Cardiac muscle cell (in vitro differentiated cells and primary cell): Measurements from ENCODE around the gene CMTM8. TPM values are rescaled to one million over a fixed set of nuclear protein-coding genes. Genes with fewer than 3 reads are reported as not detected.
"Not testable (repeated sequence)": the region's sequence is repeated elsewhere in the genome, so short reads cannot be mapped to it uniquely, and the experiment has no call there.

ENCODE experiments used
- DNase-seq, 2 donors: peaks; one replicate each; pipeline versions ENCODE4 v3.0.0 to v3.0.0-alpha.2; 2010 to 2017; ENCODE audit warnings: low read depth in 1 of 2, low spot score in 1 of 2
- H3K27ac ChIP-seq: fragments of 200-600 bp; sonication (generic); 2 replicates; pipeline ENCODE4 v1.5.1; 2016
- H3K27me3 ChIP-seq: fragments of 200-600 bp; sonication (generic); 2 replicates; pipeline ENCODE4 v1.6.0; 2016; ENCODE audit warnings: control low read depth
- H3K36me3 ChIP-seq: fragments of 200-600 bp; sonication (generic); 2 replicates; pipeline ENCODE4 v1.5.1; 2016; ENCODE audit warnings: control low read depth
- H3K4me1 ChIP-seq: fragments of 200-600 bp; sonication (generic); 2 replicates; pipeline ENCODE4 v1.8.1; 2017; ENCODE audit warnings: low read depth, mild to moderate bottlenecking, mixed run types
- H3K4me3 ChIP-seq: fragments of 200-600 bp; sonication (generic); 2 replicates; pipeline ENCODE4 v1.5.1; 2016; ENCODE audit warnings: mild to moderate bottlenecking
- H3K9me3 ChIP-seq: fragments of 200-600 bp; sonication (generic); 2 replicates; pipeline ENCODE4 v1.5.1; 2017; ENCODE audit warnings: low read depth, mild to moderate bottlenecking, control low read depth
- CTCF ChIP-seq: IDR thresholded peaks from 2 replicates; pipeline ENCODE4 v1.5.1; 2012; ENCODE audit warnings: low read depth, mild to moderate bottlenecking, low read length
- polyA plus RNA-seq: library from polyadenylated mRNA; unstranded; fragments of >200 nt; fragmentation: Nextera tagmentation; extraction: Ambion mirVana; gene quantifications from 2 replicates; pipeline ENCODE4 v1.2.1, GENCODE V29; 2016
- total RNA-seq: library from RNA; depleted of rRNA; stranded (reverse); fragments of >200 nt; gene quantifications from 2 replicates; pipeline ENCODE4 v1.2.3, GENCODE V29; 2016

Gene CMTM8
- 7.7 and 12.5 TPM in 2 replicates for total RNA-seq
- polyA plus RNA-seq = 6.9 and 14.9 TPM in 2 replicates

DNA sequence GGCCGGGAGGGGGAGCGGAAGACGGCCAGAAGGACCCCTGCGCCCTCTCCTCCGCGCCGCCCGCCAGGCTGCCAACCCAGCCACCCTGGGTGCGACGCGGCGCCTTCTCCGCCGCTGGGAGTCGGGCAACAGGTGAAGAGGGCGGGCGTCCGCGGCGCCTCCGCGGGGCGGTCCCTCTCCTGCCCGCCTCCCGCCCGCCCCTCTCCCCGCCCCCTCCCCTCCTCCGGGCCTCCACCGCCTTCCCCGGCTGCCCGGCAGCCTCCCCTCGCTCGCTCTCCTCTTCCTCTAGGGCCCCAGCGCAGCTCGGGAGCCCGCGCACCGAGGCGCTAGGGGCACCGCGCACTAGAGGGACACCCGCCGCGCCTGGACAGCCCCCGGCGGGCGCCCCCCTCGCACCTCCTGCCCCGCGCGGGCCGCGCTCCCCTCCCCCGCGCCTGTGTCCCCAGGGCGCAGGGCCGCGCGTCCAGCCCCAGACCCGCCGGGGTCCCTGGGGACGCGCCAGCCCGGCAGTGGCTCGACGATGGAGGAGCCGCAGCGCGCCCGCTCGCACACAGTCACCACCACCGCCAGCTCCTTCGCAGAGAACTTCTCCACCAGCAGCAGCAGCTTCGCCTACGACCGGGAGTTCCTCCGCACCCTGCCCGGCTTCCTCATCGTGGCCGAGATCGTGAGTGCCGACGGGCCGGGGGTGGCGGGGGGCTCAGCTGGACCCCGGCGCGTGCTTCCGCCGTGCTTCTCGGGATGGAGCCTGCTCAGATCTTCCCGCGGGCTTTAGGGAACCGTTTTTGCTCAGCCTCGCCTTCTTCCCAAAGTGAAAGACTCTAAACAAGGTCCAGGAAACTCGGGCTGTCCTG is at the start of gene CMTM8:
CMTM8 (plus strand) TSS at position 228 of the 854 bp plus-strand sequence; CDS start at position 521, 293 bp downstream.
- Histone ChIP-seq H3K36me3 (no peaks in the 10 kb centered on the region), H3K4me3 (peak within 1 kb of the TSS; percentile 63), H3K9me3 (no peaks in the 10 kb centered on the region), H3K27ac (no peak within 1 kb of the TSS), H3K4me1 (no peaks in the 10 kb centered on the region), H3K27me3 (peaks cover 11% of the 10 kb centered on the region)
- TF ChIP-seq CTCF = no peak
- DNase-seq = peak; percentile 53 to 80

DNA sequence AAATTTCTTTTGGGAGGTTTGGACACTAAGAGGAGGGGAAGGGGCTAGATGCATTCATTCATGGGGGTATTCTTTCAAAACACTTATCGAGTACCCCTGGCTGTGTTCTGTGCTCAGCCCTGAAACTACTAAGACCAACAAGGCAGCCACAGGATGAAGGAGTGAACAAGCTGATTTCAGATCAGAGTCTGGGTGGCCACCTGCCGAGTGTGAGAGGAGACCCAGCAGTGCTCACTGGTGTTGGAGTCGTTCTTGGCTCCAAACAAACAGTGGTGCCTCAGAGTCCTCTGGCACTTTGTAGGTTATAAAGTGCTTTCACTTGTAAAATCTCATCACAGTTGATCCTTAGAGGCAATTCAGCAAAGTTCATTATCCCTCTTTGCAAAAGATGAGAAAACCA is 48.8 kb upstream of the CMTM8 start:
- H3K36me3 ChIP-seq = no peaks in the 10 kb centered on the region
- H3K4me3 ChIP-seq = no peak overlapping the region
- no peaks in the 10 kb centered on the region for H3K9me3 ChIP-seq
- no peak overlapping the region for H3K27ac ChIP-seq
- TF ChIP-seq CTCF = no peak
- no peaks in the 10 kb centered on the region for H3K4me1 ChIP-seq
- DNase-seq = no peak
- H3K27me3 ChIP-seq = no peaks in the 10 kb centered on the region

DNA sequence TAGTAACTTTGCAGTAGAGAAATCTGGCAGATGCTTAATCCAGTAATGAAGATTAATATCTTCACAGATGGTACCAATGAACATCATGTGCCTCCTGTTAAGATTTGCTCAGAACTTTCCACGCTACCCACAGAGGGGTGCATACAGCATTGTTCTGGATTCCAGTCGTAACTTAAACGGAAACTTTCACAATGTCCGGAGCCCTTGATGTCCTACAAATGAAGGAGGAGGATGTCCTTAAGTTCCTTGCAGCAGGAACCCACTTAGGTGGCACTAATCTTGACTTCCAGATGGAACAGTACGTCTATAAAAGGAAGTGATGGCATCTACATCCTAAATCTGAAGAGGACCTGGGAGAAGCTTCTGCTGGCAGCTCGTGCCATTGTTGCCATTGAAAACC is 47.9 kb upstream of the CMTM8 start:
- H3K36me3 ChIP-seq, H3K27me3 ChIP-seq, DNase-seq, H3K27ac ChIP-seq, H3K9me3 ChIP-seq, H3K4me1 ChIP-seq, H3K4me3 ChIP-seq: not testable (repeated sequence)

DNA sequence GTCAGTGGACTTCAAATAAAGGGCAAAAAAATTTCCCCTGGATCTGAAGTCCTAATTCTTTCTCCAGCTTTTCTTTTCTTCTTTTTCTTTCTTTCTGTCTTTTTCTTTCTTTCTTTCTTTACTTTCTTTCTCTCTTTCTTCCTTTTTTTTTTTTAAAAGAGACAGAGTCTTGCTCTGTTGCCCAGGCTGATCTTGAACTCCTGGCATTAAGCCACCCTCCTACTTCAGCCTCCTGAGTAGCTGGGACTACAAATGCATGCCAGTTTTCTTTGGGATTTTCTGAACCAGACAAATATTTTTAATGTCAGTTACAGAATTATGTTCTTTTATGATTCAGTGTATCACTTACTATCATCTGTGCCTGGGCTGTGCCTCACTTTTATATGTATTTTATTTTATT is 45.4 kb upstream of the CMTM8 start:
- H3K36me3 ChIP-seq = no peaks in the 10 kb centered on the region
- no peaks in the 10 kb centered on the region for H3K27me3 ChIP-seq
- no peak overlapping the region for H3K4me3 ChIP-seq
- no peak for DNase-seq
- no peak overlapping the region for H3K27ac ChIP-seq
- no peaks in the 10 kb centered on the region for H3K9me3 ChIP-seq
- TF ChIP-seq CTCF = no peak
- no peaks in the 10 kb centered on the region for H3K4me1 ChIP-seq

- Histone ChIP-seq H3K9me3 (no peaks in the 10 kb centered on the region), H3K27ac (no peak overlapping the region), H3K4me3 (no peak overlapping the region), H3K27me3 (no peaks in the 10 kb centered on the region), H3K36me3 (no peaks in the 10 kb centered on the region), H3K4me1 (no peaks in the 10 kb centered on the region)
- no peak for DNase-seq
- TF ChIP-seq CTCF = no peak
These were observed 43.8 kb upstream of the CMTM8 start for GRCh38 chr3:32194653-32195052.

DNA sequence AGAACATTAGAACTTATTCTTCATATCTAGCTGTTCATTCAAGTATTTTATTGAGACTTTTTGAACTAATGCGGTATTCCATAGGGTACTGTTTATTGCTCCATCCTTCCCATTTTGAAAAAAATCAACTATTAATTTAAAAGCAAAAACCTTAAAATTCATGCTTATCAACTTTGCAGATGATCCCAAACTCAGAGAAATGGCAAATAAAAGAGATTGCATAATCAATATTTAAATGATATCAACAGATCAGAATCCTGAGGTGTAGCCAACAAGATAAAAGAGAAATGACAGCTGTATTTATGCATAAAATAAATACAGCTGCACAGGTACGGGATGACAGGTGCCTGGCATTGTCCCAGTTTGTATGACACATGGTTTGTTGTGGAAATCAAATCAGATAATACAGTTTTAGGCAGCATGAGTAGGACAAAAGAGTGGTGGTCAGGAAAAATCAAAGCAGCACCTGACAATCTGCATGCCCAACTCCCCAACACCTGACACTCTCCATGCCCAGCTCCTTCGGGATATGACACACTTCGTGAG is 42.4 kb upstream of the CMTM8 start:
- Histone ChIP-seq H3K4me1 (no peaks in the 10 kb centered on the region), H3K9me3 (no peaks in the 10 kb centered on the region), H3K27me3 (no peaks in the 10 kb centered on the region), H3K4me3 (no peak overlapping the region), H3K27ac (no peak overlapping the region), H3K36me3 (no peaks in the 10 kb centered on the region)
- DNase-seq = no peak
- no peak for TF ChIP-seq CTCF
